ENCODE data around the gene CTDSPL. TPM values are rescaled to one million over a fixed set of nuclear protein-coding genes. Genes with fewer than 3 reads are reported as not detected.

The CTDSPL gene
- total RNA-seq, 1 experiment from 2014 or later: 34.4 TPM

GRCh38 chr3:37973246-37974054, 111.8 kb downstream of the CTDSPL start:
- Histone ChIP-seq H2AFZ (ENCODE audit: low read depth, low read length, poor library complexity, severe bottlenecking) (no peak overlapping the region), H3K79me2 (ENCODE audit: insufficient read depth, low read length) (no peaks in the 10 kb centered on the region), H3K4me3 (replicated peaks in 1 of 2; ENCODE audit: low read depth in 1 of 2, low read length in 2 of 2) (no peak overlapping the region), H3K4me2 (ENCODE audit: low read length) (no peak overlapping the region), H3K4me1 (ENCODE audit: control insufficient read depth in 1 of 2, insufficient read depth in 2 of 2, low read length in 2 of 2) (no peaks in the 10 kb centered on the region), H3K27ac (ENCODE audit: low read depth, low read length) (no peak overlapping the region), H3K27me3 (ENCODE audit: insufficient read depth, low read length) (no peaks in the 10 kb centered on the region), H3K9me2 (ENCODE audit: insufficient read depth) (no peaks in the 10 kb centered on the region), H4K20me1 (ENCODE audit: insufficient read depth) (no peaks in the 10 kb centered on the region), H3K9ac (ENCODE audit: low read length) (no peak overlapping the region), H3K36me3 (ENCODE audit: control insufficient read depth in 1 of 2, insufficient read depth in 2 of 2, low read length in 2 of 2) (peaks cover 2 to 4% of the 10 kb centered on the region in 2 experiments; a peak in 2 of 4 replicates), H3K9me3 (ENCODE audit: control insufficient read depth in 1 of 2, insufficient read depth in 1 of 2, low read depth in 1 of 2, low read length in 2 of 2) (no peaks in the 10 kb centered on the region)
- intact Hi-C loops (cut with micrococcal nuclease): loop anchor here (1.0 to 10.0 kb wide), 5 partner anchors 23 to 541 kb away; partner anchors contain the start of gene XYLB
- RAD21 ChIA-PET (ENCODE audit: low non-redundant PET in 1 of 2, low total read pairs in 2 of 2, uncharacterized antibody in 2 of 2, unreplicated experiment in 2 of 2): interaction anchor here in 1 of 2 experiments (1.0 kb wide), 1 partner anchor 118 kb away, joined by 3 read pairs; no protein-coding TSS in a partner anchor
- TF ChIP-seq EGR1 (IDR thresholded peaks at IDR 0.05; ENCODE audit: low read depth): no peak
- TF ChIP-seq ZBTB33 (IDR thresholded peaks at IDR 0.05; ENCODE audit: extremely low read depth, insufficient replicate concordance, low read length): no peak
- no peak for TF ChIP-seq POLR2A (IDR thresholded peaks at IDR 0.05; ENCODE audit: borderline replicate concordance, extremely low read depth, insufficient read depth, insufficient read length)
- TF ChIP-seq TCF7L2 (IDR thresholded peaks at IDR 0.05; ENCODE audit: borderline replicate concordance, extremely low read depth, insufficient read depth, insufficient read length): no peak
- no peak for TF ChIP-seq JUND (IDR thresholded peaks at IDR 0.05)
- no peak for TF ChIP-seq RAD21 (IDR thresholded peaks at IDR 0.05; ENCODE audit: low read depth)
- TF ChIP-seq ZFX (IDR thresholded peaks at IDR 0.05): no peak
- no peak for TF ChIP-seq SIN3A (IDR thresholded peaks at IDR 0.05; ENCODE audit: low read depth)
- TF ChIP-seq ELF1 (IDR thresholded peaks at IDR 0.05; ENCODE audit: borderline replicate concordance, low read depth): no peak
- no peak for TF ChIP-seq EZH2phosphoT487 (IDR thresholded peaks at IDR 0.05; ENCODE audit: borderline replicate concordance)
- no peak for TF ChIP-seq ZNF274 (IDR thresholded peaks at IDR 0.05; ENCODE audit: low read depth, low read length)
- TF ChIP-seq CBX3 (IDR thresholded peaks at IDR 0.05; ENCODE audit: low read depth): no peak
- no peak for TF ChIP-seq FOSL1 (IDR thresholded peaks at IDR 0.05; ENCODE audit: low read depth)
- no peak for TF ChIP-seq YY1 (IDR thresholded peaks at IDR 0.05; ENCODE audit: extremely low read depth, insufficient replicate concordance, low read depth, low read length)
- DNase-seq (ENCODE audit: low read depth, low spot score) (no peak), ATAC-seq (no peak)
- CTCF ChIA-PET: interaction anchor here (1.0 to 2.3 kb wide), 3 partner anchors 14 to 115 kb away, joined by 3 to 22 read pairs (median 4); no protein-coding TSS in a partner anchor
- POLR2A ChIA-PET: no interaction called here
- no TSS peak for BruUV-seq (replicated peaks)

All from HCT116 (cell line).